Activated T-cell treated with anti-CD3 and anti-CD28 coated beads, Interleukin-2, amount 50 U/mL, for 1 hour (primary cell): Measurements from ENCODE around the gene LY86.
"Not testable (repeated sequence)": the region's sequence is repeated elsewhere in the genome, so short reads cannot be mapped to it uniquely, and the experiment has no call there.

ENCODE experiments used
- DNase-seq: peaks from one replicate; pipeline ENCODE4 v3.0.0-alpha.2; 2020

LY86 gene

DNA sequence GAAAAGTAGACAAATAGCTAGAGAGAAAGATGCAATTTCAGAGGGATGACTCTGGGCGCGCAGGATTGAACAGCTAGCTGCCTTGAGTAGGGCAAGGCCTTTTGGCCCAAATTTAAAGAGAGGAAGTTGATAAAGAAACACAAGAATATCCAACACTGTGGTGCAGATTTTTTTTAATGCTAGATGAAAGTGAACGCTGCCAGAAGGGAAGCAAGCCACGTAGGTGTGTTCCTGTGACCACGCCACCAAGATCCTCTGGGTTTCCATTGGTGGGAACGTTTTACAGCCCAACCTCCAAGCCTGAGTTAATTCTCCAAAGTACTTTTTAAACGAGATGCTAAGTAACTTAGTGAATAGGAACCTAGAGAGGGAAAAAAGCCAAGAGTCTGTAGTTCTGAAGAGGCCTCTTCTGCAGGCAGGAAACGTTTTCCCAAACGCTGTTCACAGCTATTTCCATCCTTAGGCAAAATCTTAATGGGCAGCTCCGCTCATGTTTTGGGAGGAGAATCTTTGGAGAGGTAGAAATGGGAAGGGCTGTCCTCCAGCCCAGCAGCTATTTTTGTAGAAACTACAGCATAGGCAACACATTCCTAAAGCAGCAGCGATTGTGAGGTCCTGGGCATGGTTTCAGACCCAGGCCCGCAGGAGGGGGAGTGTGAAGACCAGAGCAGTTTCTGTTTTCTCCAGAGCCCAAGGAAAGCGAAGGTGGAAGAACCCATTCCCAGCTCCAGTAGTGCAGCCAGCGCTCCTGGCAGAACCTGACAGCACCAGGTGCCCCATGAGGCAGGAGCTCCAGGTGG is 8.2 kb downstream of the LY86 start:
- no peak for DNase-seq

DNA sequence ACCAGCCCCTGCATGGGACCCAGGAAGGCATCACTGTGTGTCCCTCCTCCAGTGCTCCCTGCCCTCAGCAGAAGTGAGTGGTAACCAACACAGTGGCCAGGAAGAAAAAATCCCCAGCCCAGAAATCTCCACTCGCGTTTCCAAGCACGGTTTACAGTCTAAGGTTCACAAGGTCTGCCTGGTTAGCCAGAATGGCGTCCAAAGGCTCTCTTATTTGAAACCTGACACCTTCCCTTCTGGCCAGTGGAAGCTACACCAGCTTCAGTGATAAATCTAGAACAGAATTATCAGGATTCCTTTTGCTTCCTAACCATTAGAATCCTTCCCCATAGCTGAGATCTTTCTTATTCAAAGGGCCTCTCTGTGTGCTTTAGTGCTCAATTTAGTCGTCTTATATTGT is 9.2 kb downstream of the LY86 start:
- no peak for DNase-seq

DNA sequence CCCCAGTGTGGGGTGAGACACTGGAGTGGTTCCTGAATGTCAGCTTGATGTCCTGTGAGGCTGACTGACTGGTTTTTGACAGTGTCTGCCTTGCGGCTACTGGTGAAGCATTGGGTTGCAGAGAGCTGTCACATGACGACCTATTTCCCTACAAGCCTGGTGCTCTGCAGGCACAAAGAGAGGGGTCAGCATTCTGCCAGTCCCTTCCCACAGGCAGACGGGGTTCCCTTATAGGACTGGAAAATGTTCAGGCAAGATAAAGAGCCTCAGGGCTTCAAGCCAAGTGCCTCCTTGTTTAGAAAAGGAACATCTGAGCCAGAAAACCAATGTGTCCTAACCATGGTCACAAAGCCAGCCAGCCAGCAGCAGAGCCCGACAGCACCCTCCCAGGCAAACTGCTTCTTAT is 11.0 kb downstream of the LY86 start:
- no peak for DNase-seq

DNA sequence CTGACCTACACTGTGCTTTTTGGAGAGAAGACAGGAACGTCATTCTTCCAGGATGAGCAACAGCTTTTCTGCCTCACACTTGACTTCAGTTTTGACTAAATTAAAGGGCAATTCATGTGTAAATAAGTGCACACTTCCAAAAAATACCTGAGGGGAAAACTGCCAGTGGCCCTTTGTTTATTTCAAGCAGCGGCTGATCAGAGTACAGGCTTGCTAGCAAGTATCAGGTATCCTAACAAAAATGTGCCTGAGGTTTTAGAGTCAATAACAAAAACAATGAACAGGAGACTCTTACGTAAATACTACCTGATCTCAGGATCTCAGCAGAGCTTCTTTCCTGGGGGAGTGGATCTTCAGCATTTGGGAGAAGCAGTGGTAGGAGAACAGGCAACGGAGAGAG is 12.4 kb downstream of the LY86 start:
- DNase-seq, result no peak

DNA sequence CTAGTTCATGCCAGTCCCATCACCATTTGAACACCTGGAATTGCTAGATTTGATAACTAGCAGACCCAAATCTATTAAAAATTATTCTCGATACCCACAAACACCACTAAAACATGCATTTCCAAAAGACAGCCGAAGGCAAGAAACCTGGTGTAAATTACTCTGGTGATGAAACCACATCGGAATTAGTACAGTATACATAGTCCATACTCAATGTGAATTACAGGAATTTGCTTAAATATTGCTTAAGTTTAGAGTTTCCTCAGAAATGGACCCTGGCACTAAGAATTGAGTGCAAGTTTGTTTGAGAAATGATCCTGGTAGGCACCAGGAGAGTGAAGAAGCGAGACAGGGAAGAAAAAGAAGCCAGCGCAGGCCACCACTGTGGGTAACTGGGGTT is 13.7 kb downstream of the LY86 start:
- DNase-seq, result no peak

DNA sequence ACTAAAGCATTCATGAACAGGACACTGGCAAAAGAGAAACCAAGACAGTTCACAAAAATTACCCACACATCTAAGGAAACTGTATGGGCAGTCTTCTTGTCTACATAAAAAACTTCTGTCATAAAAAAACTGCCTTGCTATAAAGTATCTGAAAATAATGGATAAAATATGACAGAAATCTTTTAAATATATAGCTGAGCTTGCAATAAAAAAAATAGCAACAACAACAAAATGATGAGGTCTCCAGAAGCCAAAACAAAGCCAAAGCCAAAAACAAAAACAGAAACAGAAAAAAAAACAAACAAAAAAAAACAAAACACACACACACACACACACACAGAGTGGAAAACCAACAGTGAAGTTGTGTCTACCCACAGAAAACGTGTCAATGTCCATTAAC is 14.8 kb downstream of the LY86 start:
- DNase-seq, result no peak

DNA sequence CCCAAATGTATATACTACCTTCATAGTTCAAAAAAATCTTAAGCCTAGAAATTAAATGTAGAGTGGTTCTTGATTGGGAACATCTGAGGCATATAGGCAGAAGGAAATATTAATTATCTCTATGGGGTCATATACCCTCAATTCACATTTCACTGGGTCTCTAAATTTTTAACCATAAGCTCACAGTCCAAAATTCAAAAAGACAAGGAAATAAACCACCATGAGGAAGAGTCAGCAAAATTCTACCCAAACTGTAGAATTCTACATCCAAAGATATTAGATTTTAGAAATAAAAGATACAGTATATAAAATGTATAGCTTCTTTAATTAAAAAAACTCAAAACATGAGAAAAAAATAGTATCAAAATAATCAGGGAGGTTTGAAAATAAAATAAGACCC is 15.5 kb downstream of the LY86 start:
- no peak for DNase-seq

DNA sequence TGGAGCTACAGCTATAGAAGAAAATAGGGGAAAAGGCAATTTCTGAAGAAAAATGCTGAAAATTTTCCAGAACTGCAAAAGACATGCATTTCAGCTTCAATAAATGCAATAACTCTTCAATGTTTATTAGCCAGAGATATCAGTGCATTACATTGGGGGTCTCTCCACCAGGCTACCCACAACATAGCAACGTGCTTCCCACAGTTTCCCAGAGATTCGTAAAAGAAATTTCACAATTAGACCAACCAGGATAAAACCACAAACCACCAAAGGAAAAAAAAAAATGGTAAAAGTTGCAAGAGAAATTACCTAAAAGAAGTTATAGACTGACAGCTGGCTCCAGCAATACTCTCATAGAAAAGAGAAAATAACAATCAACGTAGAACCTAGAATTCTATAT is 16.0 kb downstream of the LY86 start:
- DNase-seq, result no peak

DNA sequence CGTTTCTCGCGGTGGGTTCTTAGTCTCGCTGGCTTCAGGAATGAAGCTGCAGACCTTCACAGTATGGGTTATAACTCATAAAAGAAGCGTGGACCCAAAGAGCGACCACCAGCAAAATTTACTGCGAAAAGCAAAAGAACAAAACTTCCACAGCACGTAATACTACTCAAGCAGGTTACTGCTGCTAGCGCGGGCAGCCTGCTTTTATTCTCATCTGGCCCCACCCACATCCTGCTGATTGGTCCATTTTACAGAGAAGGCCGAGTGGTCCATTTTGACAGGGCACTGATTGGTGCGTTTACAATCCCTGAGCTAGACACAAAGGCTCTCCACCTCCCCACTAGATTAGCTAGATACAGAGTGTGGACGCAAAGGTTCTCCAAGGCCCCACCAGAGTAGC is 17.4 kb downstream of the LY86 start:
- DNase-seq, result no peak

DNA sequence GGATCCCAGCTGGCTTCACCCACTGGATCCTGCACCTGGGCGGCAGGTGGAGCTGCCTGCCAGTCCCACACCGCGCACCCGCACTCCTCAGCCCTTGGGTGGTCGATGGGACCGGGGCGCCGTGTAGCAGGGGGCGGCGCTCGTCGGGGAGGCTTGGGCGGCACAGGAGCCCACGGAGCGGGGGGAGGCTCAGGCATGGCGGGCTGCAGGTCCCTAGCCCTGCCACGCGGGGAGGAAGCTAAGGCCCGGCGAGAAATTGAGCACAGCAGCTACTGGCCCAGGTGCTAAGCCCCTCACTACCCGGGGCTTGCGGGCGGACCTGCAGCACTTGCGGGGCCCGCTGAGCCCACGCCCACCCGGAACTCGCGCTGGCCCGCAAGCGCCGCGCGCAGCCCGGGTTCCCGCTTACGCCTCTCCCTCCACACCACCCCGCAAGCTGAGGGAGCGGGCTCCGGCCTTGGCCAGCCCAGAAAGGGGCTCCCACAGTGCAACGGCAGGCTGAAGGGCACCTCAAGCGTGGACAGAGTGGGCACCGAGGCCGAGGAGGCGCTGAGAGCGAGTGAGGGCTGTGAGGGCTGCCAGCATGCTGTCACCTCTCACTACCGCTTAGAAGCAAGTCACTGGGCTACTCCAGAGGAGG is 18.0 kb downstream of the LY86 start:
- not testable (repeated sequence) for DNase-seq

DNA sequence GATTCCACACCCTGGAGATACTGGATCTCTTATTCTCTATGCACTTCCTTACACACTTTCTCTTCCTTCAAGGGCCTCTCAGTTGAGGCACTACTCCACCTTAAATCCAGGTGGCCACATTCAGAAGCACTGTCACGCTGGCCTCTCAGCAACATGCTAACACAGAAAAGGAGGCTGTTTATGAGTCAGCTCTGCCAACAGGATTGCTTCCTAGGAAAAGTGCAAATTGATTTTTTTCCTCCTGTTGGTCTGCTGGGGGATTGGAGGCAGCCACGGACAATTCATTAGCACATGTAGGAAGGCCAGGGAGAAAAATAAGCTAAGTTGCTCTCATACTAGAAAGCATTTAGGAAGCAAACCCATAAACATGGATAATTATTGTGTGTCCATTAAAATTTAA is 20.9 kb downstream of the LY86 start:
- DNase-seq, result no peak

DNA sequence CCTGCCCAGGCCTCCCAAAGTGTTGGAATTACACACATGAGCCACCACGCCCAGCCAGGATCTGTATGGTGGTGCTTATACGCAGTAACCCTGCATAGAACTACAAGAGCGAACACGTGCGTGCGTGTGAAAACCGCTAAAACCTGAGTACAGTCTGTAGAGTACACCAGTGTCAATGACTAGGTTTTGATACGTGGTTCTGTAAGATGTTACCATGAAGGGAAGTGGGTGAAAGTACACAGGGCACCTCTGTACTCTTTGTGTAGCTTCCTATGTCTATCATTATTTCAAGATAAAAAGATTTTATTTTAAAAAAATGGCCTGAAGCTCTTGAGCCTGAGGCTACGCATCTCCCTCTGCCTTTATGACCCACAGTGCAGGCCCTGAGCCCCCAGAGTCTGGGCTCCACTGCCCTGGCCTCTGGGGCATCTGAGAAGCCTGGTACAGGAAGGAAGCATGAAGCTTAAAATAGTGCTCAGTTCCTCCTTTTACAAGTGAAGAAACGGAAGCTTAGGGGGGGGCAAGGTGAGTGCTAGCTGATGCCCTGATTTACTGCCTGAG is 21.6 kb downstream of the LY86 start:
- DNase-seq, result peak; percentile 50

DNA sequence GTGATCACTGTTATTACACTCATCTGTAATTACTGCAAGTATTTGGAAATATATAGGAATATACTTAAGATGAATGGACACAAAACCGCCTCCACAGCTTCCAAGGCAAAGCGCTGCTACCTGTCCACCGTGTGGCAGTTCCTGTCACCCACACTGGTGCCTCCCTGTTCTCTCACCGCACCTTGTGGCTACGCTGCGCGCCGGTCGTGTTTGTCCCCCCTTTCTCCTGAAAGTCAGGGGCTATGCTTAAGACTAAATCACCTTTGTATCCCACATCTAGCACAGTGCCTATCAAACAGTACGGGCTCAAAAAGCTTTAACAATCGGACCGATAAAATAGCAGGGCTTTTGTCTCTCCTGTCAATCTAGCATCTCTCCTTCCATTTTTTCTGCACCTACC is 23.0 kb downstream of the LY86 start:
- no peak for DNase-seq

DNA sequence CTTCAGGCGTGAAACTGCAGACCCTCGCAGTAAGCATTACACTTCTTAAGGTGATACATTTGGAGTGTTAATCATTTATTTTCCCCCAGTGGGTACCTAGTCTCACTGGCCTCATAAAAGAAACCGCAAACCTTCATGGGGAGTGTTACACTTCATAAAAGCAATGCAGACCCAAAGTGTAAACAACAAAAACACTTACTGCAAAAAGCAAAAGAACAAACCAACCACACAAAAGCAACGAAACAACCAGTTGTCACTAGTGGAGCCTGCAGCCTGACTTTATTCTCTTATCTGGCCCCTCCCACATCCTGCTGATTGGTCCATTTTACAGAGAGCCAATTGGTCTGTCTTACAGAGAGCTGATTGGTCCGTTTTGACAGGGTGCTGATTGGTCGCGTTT is 23.8 kb downstream of the LY86 start:
- no peak for DNase-seq

DNA sequence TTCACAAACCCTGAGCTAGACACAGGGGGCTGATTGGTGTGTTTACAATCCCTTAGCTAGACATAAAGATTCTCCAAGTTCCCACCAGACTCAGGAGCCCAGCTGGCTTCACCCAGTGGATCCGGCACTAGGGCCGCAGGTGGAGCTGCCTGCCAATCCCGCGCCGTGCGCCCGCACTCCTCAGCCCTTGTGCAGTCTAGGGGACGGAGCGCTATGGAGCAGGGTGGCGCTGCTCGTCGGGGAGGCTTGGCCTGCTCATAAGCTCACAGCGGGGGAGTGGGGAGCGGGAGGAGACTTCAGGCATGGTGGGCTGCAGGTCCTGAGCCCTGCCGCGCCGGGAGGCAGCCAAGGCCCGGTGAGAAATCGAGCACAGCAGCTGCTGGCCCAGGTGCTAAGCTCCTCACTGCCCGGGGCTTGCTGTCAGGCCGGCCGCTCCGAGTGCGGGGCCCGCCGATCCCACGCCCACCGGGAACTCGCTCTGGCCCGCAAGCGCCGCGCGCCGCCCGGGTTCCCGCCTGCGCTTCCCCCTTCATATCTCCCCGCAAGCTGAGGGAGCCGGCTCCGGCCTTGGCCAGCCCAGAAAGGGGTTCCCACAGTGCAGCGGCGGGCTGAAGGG is 24.7 kb downstream of the LY86 start:
- not testable (repeated sequence) for DNase-seq

DNA sequence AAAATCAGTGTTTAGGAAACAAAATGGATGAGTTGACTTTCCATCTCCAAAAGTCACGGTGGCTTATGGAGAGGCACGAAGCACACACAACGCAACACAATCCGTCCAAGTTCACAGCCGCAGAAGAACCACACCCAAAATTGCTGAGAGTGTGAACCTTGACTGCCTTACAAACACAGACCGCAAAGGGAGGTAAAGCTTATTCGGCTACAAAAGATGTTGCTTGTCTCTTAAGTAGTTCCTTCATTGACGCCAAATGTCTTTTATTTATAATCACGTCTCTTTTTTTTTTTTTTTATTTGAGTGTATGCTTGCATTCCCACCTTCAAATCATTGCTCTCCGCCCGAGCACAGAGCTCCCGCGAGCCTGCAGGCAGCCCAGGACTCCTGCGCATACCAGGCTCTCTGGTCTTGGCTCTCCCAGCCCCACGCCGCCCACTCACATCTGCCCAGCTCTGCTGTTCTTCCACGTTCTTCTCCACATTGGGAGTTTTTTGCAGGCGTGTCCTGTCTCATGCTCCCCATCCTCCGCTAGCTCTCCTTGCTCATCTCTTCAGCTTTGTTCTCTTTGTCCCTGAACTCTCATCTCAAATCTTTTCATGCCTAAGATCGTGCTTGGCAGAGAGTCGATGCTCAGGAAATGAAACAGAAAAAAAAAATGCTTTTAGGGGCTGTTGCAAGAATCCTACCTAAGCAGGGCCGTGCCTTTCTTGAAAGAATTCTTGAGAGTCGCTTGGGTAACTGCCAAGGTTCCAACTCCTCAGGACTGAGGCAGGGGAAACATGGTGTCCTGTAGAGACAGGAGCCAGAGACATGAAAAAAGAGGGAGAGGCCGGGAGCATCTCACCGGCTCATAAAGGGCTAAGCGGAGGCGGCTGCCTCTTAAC is 25.8 kb downstream of the LY86 start:
- DNase-seq, result peak; percentile 50

DNA sequence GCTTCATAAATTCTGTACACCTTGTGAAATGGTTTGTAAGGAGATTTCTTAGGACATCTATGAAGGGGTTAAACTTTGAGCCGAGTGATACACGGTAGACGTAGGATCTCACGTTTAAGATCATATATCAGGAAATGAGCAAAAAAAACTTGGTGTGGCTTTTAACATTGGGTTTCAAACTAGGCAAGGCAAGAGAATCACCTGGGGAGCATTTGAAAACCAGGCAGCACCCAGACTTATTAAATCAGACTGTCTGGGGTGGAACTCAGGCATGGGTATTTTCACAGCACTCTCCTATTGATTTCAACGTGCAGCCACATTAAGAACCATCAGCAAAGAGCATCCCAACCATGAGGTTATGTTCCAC is 26.4 kb downstream of the LY86 start:
- no peak for DNase-seq

DNA sequence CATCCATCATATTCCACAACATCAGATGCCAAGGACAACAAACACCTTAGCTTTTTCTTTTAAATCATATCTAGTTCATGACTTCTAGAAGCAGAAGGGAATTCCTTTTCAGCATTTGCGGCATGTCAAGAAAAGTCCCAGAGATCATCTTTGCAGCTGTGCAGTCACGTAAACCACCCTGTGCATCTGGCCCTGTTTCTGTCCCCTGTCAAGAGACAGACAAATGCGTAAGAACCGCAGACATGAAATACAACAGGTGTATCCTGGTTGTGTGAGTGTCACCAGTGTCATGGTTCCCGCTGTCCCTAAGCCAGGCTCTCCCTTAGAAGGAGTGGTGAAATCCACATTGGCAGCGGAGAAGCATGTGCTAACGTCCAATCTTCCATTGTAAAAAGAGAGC is 28.1 kb downstream of the LY86 start:
- no peak for DNase-seq

DNA sequence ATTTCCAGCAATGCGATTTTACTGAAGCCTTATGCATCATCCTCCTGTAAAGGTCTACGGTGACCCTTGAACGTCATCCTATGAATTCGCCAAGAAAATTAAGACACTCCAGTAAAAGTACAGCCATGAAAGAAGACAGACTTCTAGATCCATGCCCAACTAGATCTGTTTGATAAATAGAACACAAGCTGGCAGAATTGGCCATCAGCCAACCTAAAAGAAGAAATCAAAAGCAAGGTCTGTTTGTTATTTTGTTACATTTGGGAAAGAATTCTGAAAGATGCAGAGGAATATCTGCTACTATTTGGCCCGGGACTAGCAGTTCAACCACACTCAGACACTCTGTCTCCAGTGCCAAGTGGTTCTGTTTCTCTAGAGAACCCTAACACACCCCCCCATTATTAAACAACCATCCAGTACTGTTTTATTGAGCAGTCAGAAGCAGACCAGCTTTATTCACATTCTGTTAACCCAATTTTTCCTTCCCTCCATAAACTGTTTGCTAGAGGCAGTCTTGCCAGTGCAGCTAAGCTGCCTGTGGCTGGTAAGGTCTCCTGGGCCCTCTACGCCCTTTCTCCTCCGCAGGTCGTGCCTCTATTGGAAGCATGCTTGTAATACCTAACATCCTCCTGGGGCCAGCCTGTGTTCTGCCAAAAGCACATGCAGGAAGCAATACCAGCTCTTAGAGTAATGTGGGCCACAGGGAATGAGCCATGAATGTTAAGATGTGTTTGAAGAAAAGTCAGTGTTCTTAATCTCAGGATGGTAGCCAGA is 30.7 kb downstream of the LY86 start:
- DNase-seq, result no peak

DNA sequence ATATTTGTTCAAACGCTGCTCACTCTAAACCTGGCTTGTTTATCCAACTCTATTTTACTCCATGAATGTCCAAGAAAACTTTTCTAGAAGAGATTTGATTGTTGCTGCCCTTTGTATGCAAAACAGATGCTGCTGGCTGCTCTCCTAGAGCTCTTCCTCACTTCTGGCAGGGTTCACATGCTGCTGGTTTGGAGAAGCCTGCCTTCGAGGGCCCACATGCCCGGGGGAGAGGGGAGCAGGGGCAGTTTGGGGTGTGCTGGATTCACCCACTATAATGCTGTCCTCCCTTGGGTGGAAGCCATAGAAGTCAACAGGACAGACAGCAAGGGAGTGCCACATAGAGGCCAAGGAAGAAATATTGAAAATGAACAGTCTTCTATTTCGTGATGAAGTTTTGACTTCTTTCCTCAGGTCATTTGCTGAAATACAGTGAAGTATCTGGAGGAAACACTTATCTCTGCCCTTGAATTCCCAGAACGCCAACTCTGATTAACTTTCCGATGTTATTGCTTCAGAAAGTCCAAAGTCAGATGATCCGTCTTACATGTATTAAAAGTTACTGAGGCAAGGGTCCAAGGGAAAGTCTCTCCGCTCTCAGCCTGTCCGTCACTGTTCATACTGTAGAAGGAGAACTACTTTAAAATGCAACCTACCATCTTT is 32.4 kb downstream of the LY86 start:
- no peak for DNase-seq

DNA sequence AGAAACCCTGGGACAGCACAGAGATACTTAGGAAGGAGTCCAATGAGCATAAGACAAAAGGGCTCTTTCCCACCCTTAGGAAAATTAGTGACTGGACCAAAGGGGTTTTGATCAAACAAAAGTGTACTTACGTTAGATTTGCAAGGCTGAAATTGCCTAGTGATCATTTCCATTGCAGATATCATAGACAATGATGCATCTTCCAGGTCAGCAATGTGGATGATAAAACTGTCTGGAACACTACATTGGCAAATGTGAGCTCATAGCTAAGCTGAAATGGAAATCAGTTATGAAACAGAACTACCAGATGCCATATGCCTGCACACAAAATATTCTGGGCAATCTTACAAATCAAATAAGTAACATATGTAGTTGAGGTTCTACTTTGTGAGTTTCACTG is 34.0 kb downstream of the LY86 start:
- no peak for DNase-seq

DNA sequence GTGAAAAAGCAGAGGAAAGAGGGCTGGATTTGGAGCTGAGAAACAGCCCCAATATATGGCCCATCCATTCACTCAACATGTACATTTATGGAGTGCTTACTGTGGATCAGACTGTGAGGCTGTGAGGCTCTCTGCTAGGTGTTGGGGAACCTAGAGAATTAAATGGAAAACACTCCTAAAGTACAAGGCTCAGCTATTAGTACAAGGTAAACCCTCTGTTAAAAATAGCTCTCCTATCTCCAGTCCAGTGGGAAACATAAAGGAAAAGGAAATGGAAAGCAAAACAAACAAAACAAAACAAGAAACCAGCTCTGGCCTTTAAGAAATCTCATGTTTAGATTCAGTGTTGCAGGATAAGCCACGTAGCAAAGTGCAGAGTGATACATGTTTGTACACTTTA is 35.0 kb downstream of the LY86 start:
- no peak for DNase-seq
